GM12801 (cell line): Measurements from ENCODE around the gene HAPLN2.

Experiments used
- CTCF ChIP-seq: IDR thresholded peaks from one replicate; pipeline ENCODE4 v1.5.1; 2011; ENCODE audit warnings: control low read depth; ENCODE audit not compliant: insufficient read length; ENCODE audit errors: extremely low read depth

The HAPLN2 gene

GRCh38 chr1:156659661-156659987 lies 40.4 kb downstream of the HAPLN2 start:
- TF ChIP-seq CTCF, result no peak

- TF ChIP-seq CTCF, result no peak
Measured at GRCh38 chr1:156659988-156660751, 41.0 kb downstream of the HAPLN2 start.

- no peak for TF ChIP-seq CTCF
Measured at GRCh38 chr1:156660752-156661112, 41.5 kb downstream of the HAPLN2 start.

GRCh38 chr1:156662005-156662799 lies 43.0 kb downstream of the HAPLN2 start:
- TF ChIP-seq CTCF, result no peak

- TF ChIP-seq CTCF, result no peak
Measured at GRCh38 chr1:156662800-156663055, 43.5 kb downstream of the HAPLN2 start.

GRCh38 chr1:156663178-156663577 lies 44.0 kb downstream of the HAPLN2 start:
- TF ChIP-seq CTCF, result no peak

- no peak for TF ChIP-seq CTCF
Measured at GRCh38 chr1:156664046-156664766, 45.0 kb downstream of the HAPLN2 start.
